Cardiac fibroblast (primary cell): Measurements from ENCODE around the gene RRBP1.

ENCODE experiments used
- DNase-seq, 2 donors: peaks; one replicate each; pipeline versions ENCODE4 v3.0.0 to v3.0.0-alpha.2; 2010; ENCODE audit warnings: low read depth in 2 of 2
- H3K4me3 ChIP-seq, 2 donors: replicated peaks in 1 of 2; 1 replicate in 1 of 2; 2 replicates in 1 of 2; pipeline ENCODE4 v1.5.1; 2011; ENCODE audit warnings: low read depth in 2 of 2, low read length in 2 of 2, mild to moderate bottlenecking in 2 of 2, moderate library complexity in 1 of 2
- CTCF ChIP-seq: IDR thresholded peaks from one replicate; pipeline ENCODE4 v1.5.1; 2011; ENCODE audit warnings: low read depth, mild to moderate bottlenecking, low read length, inconsistent platforms

Gene RRBP1

GRCh38 chr20:17625246-17626051, 56.6 kb downstream of the RRBP1 start:
- H3K4me3 ChIP-seq, result no peak overlapping the region
- no peak for DNase-seq
- no peak for TF ChIP-seq CTCF

DNA sequence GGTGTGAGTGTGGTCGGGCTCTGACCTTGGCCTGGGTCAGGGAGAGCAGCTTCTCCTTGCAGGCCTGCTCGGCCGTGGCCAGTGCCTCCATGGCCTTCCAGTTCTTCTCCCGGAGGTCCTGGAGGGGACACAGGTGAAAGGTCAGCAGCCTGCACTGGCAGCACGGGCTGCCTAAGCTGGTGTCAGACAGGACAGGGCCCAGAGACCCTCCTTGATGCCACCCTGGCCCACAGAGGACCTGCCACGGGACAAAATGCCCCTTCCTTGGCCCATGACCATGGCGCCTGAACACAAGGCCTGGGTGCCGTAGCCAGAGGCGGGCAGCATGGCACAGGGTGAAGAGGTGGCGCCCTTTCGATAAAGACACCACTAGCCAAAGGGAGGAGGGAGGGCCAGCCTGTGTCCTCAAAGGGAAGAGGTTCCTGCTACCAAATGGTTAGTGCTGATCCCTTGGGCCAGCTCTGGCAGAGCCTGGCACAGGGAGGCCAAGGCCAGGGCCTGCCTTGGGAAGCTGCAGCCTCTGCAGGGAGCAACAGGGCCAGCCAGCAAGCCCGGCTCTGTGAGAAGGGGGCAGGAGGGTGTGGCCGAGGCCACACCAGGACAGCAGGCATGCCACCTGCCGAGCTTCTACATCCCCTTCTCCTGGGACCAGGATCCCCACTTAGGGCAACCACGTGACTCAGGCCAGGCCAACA, 57.3 kb downstream of the RRBP1 start:
- no peak for DNase-seq
- H3K4me3 ChIP-seq, result no peak overlapping the region
- no peak for TF ChIP-seq CTCF

DNA sequence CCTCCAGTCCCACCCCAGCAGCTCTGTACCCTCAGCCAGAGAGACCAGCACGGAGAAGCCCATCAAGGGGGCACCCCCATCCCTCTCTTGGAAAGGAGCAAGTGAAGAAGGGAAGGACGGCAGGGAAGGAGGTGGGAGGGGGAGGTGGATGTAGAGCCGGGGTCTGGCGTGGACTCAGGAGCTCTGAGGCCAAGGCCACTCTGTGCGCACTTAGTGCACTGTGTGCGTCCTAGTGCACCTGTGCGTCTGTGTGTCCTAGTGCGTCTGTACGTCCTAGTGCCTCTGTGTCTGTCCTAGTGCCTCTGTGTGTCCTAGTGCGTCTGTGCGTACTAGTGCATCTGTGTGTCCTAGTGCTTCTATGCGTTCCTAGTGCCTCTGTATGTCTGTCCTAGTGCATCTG, 58.0 kb downstream of the RRBP1 start:
- TF ChIP-seq CTCF, result no peak
- H3K4me3 ChIP-seq, result no peak overlapping the region
- DNase-seq, result no peak

- no peak for DNase-seq
- no peak overlapping the region for H3K4me3 ChIP-seq
- TF ChIP-seq CTCF, result no peak
Observed at GRCh38 chr20:17622851-17623508, 59.1 kb downstream of the RRBP1 start.

- H3K4me3 ChIP-seq, result no peak overlapping the region
- no peak for DNase-seq
- TF ChIP-seq CTCF, result no peak
Observed at GRCh38 chr20:17622086-17622850, 59.8 kb downstream of the RRBP1 start.

DNA sequence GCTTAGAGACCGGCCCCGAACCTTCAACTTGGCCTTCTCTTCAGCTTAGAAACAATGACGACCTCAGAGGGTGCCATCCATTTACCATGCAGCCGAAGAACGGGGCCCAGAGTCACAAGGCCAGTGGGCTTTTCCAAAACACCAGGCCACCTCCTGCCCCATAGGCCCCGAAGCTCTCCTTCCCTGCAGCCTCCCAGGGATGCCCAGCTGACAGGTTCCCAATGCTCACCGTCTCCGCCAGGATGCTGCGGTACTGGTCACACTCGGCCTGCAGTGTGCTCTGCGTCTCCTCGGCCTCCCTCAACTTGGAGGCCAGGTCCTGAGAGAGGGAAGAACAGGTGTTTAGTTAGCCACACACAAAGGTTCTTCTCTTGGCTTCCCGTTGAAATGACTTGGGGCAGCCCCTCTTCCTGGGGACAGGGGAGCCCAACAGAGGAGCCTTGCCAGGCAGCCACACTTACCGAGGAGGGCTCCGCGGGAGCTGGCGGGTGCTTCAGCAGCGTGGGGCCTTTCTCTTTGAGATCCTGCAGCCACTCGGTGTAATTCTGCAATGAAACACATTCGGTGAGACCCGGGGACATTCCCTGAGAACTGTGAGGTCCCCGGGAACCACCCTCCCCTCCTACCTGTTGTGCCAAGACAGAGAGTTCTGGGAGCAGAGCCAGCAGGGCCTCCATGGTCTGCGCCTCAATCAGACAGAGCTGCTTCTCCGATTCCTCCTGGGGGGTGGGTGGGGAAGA, 60.6 kb downstream of the RRBP1 start:
- no peak overlapping the region for H3K4me3 ChIP-seq
- no peak for DNase-seq
- TF ChIP-seq CTCF, result no peak
